Progenitor cell of endocrine pancreas (in vitro differentiated cells): Measurements from ENCODE around the gene SMIM5. TPM values are rescaled to one million over a fixed set of nuclear protein-coding genes. Genes with fewer than 3 reads are reported as not detected.
"Not testable (repeated sequence)": the region's sequence is repeated elsewhere in the genome, so short reads cannot be mapped to it uniquely, and the experiment has no call there.

Experiments
- DNase-seq: peaks from one replicate; pipeline ENCODE4 v3.0.0; 2021; ENCODE audit warnings: low spot score; ENCODE audit not compliant: unreplicated experiment
- H3K27ac Mint-ChIP-seq: 2 replicates; pipeline ENCODE4 v1.8.0; 2021; ENCODE audit warnings: mild to moderate bottlenecking, moderate library complexity, mixed read lengths
- H3K27me3 Mint-ChIP-seq: 2 replicates; pipeline ENCODE4 v1.8.0; 2021; ENCODE audit warnings: mixed read lengths
- H3K36me3 Mint-ChIP-seq: 2 replicates; pipeline ENCODE4 v1.8.0; 2022; ENCODE audit warnings: mixed read lengths; ENCODE audit not compliant: insufficient read depth
- H3K4me1 Mint-ChIP-seq: 2 replicates; pipeline ENCODE4 v1.8.0; 2021; ENCODE audit warnings: low read depth, mixed read lengths
- H3K4me3 Mint-ChIP-seq: 2 replicates; pipeline ENCODE4 v1.8.0; 2021; ENCODE audit warnings: low read depth, mild to moderate bottlenecking, moderate library complexity, mixed read lengths
- H3K9me3 Mint-ChIP-seq: 2 replicates; pipeline ENCODE4 v1.8.0; 2021; ENCODE audit warnings: low read depth, mixed read lengths
- CTCF ChIP-seq: fragments of 200-600 bp; sonication (generic); IDR thresholded peaks from one replicate; pipeline ENCODE4 v1.5.0; 2021; ENCODE audit warnings: antibody characterized with exemption, mild to moderate bottlenecking; ENCODE audit not compliant: unreplicated experiment
- total RNA-seq: library from RNA; stranded (reverse); gene quantifications from 2 replicates; pipeline ENCODE4 v1.2.1, GENCODE V29; 2021

Gene SMIM5
- total RNA-seq, 1 donor from 2014 or later = 4.4 TPM

- Mint-ChIP-seq H3K9me3 (no peaks in the 10 kb centered on the region), H3K36me3 (no peaks in the 10 kb centered on the region), H3K4me3 (no peak overlapping the region), H3K4me1 (peaks cover 16% of the 10 kb centered on the region), H3K27ac (peak overlapping the region; percentile 58), H3K27me3 (no peaks in the 10 kb centered on the region)
- no peak for TF ChIP-seq CTCF
- no peak for DNase-seq
These were observed 3.3 kb downstream of the SMIM5 start for GRCh38 chr17:75636381-75637142.

- no peak for TF ChIP-seq CTCF
- Mint-ChIP-seq H3K4me3 (no peak overlapping the region), H3K9me3 (no peaks in the 10 kb centered on the region), H3K27me3 (no peaks in the 10 kb centered on the region), H3K4me1 (peaks cover 16% of the 10 kb centered on the region), H3K36me3 (no peaks in the 10 kb centered on the region), H3K27ac (peak overlapping the region; percentile 58)
- DNase-seq = no peak
These were observed 3.9 kb downstream of the SMIM5 start for GRCh38 chr17:75637143-75637538.

GRCh38 chr17:75637551-75637950 lies 4.3 kb downstream of the SMIM5 start:
- no peaks in the 10 kb centered on the region for H3K36me3 Mint-ChIP-seq
- H3K4me3 Mint-ChIP-seq = no peak overlapping the region
- no peak for TF ChIP-seq CTCF
- peaks cover 18% of the 10 kb centered on the region for H3K4me1 Mint-ChIP-seq
- H3K9me3 Mint-ChIP-seq = no peaks in the 10 kb centered on the region
- DNase-seq = no peak
- no peaks in the 10 kb centered on the region for H3K27me3 Mint-ChIP-seq
- H3K27ac Mint-ChIP-seq = no peak overlapping the region

- H3K9me3 Mint-ChIP-seq, DNase-seq, H3K36me3 Mint-ChIP-seq, H3K4me3 Mint-ChIP-seq, H3K27ac Mint-ChIP-seq, H3K27me3 Mint-ChIP-seq: not testable (repeated sequence)
- H3K4me1 Mint-ChIP-seq = peaks cover 20% of the 10 kb centered on the region
These were observed 4.8 kb downstream of the SMIM5 start for GRCh38 chr17:75638039-75638438.

- no peak for DNase-seq
- Mint-ChIP-seq H3K4me1 (peaks cover 11% of the 10 kb centered on the region), H3K27me3 (no peaks in the 10 kb centered on the region), H3K27ac (no peak overlapping the region), H3K36me3 (no peaks in the 10 kb centered on the region), H3K9me3 (no peaks in the 10 kb centered on the region), H3K4me3 (no peak overlapping the region)
- TF ChIP-seq CTCF = no peak
These were observed 5.7 kb downstream of the SMIM5 start for GRCh38 chr17:75638893-75639292.

- Mint-ChIP-seq H3K36me3 (no peaks in the 10 kb centered on the region), H3K27me3 (no peaks in the 10 kb centered on the region), H3K4me1 (peaks cover 10% of the 10 kb centered on the region), H3K4me3 (no peak overlapping the region), H3K9me3 (no peaks in the 10 kb centered on the region), H3K27ac (no peak overlapping the region)
- DNase-seq = no peak
- no peak for TF ChIP-seq CTCF
These were observed 6.1 kb downstream of the SMIM5 start for GRCh38 chr17:75639327-75639726.
